ENCODE measurements around the gene SLC6A4.

DNA sequence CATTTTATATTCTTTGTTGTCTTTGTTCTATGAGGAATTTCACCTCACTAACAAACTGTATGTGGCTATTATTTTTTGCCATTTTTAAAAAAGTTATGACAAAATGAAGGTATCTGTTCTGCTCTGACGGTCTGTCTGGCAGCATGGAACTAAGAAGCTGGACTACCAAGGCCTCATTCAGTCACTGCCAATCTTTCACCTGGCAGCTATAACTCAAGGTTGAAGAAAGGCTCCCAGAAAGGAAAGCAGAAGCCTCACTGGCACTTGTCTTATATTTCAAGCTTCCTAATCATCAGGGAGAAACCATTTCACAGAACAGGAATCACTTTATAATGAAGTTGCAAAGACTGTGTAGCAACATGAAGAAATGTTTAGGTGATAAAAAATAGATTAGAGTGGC is 18.7 kb upstream of the SLC6A4 start:
- TF ChIP-seq, protein P1, sequence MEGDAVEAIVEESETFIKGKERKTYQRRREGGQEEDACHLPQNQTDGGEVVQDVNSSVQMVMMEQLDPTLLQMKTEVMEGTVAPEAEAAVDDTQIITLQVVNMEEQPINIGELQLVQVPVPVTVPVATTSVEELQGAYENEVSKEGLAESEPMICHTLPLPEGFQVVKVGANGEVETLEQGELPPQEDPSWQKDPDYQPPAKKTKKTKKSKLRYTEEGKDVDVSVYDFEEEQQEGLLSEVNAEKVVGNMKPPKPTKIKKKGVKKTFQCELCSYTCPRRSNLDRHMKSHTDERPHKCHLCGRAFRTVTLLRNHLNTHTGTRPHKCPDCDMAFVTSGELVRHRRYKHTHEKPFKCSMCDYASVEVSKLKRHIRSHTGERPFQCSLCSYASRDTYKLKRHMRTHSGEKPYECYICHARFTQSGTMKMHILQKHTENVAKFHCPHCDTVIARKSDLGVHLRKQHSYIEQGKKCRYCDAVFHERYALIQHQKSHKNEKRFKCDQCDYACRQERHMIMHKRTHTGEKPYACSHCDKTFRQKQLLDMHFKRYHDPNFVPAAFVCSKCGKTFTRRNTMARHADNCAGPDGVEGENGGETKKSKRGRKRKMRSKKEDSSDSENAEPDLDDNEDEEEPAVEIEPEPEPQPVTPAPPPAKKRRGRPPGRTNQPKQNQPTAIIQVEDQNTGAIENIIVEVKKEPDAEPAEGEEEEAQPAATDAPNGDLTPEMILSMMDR (IDR thresholded peaks at IDR 0.05): no peak
- TF ChIP-seq POLR2A (IDR thresholded peaks at IDR 0.05): no peak
